Measurements from ENCODE around the gene CDKN2AIP.

DNA sequence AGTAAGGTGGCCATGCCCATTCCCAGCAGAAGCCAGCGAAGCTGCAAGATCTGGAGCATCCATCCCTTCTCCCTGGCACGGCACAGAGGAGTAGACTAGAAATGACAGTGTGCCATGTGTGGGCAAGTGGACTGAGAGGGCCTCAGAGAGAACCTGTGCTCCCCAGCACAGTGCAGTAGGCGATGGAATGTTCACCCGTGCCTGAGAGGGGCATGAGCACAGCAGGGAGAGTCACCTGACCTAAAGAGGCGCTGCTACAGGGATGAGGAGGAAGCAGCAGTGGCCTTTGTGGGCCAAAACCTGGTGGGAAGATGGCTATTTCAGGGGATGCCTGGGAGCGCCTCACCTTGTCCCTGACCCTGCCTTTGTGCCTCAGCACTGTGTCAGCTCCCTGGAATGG lies 8.0 kb upstream of the CDKN2AIP start:
- TF ChIP-seq, protein P1, sequence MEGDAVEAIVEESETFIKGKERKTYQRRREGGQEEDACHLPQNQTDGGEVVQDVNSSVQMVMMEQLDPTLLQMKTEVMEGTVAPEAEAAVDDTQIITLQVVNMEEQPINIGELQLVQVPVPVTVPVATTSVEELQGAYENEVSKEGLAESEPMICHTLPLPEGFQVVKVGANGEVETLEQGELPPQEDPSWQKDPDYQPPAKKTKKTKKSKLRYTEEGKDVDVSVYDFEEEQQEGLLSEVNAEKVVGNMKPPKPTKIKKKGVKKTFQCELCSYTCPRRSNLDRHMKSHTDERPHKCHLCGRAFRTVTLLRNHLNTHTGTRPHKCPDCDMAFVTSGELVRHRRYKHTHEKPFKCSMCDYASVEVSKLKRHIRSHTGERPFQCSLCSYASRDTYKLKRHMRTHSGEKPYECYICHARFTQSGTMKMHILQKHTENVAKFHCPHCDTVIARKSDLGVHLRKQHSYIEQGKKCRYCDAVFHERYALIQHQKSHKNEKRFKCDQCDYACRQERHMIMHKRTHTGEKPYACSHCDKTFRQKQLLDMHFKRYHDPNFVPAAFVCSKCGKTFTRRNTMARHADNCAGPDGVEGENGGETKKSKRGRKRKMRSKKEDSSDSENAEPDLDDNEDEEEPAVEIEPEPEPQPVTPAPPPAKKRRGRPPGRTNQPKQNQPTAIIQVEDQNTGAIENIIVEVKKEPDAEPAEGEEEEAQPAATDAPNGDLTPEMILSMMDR (IDR thresholded peaks at IDR 0.05): no peak
- TF ChIP-seq, protein P2, sequence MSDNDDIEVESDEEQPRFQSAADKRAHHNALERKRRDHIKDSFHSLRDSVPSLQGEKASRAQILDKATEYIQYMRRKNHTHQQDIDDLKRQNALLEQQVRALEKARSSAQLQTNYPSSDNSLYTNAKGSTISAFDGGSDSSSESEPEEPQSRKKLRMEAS (IDR thresholded peaks at IDR 0.05; ENCODE audit: low read depth): no peak
- TF ChIP-seq FOXM1 (IDR thresholded peaks at IDR 0.05; ENCODE audit: low read depth): no peak
- TF ChIP-seq EP300 (IDR thresholded peaks at IDR 0.05; ENCODE audit: borderline replicate concordance in 1 of 2, low read depth in 1 of 2, low read length in 1 of 2): no peak
- TF ChIP-seq CHD2 (IDR thresholded peaks at IDR 0.05; ENCODE audit: low read length, partially characterized antibody): no peak
- no peak for TF ChIP-seq TAF1 (IDR thresholded peaks at IDR 0.05; ENCODE audit: borderline replicate concordance, low read depth, low read length)
- no peak for TF ChIP-seq POLR2AphosphoS5 (IDR thresholded peaks at IDR 0.05; ENCODE audit: low read depth, low read length)
- TF ChIP-seq SMC3 (IDR thresholded peaks at IDR 0.05; ENCODE audit: low read depth, low read length): no peak

All from SK-N-SH (cell line).